Stimulated activated CD4-positive, alpha-beta T cell treated with anti-CD3 and anti-CD28 coated beads, Interleukin-15, amount 100 ng/mL, for 1 hour (primary cell): ENCODE data around the gene VSTM2A.

Experiments used
- DNase-seq, 2 donors: peaks; one replicate each; pipeline ENCODE4 v3.0.0-alpha.2; 2020; ENCODE audit warnings: low read depth in 1 of 2, low spot score in 1 of 2

Gene VSTM2A

DNA sequence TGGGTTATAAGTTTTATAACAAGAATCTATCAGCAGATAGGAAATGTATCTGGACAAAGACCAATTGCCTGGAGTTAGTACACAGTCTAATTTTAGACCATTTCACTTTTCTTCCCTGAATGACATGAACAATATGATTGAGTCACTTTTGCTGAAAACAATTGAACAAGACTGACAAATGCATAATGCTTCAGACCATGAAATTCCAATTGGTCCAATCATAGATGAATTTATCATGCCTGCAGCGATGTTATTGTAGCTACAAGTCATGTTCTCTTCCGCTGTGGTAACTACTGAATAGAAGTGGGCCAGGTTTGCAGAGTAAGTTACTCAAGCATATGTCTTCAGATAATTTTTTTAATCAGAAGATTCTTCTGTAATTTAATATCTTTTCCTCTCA, 73.4 kb downstream of the VSTM2A start:
- no peak for DNase-seq
